GM21528 (cell line): ENCODE measurements around the gene ASXL3.
A peak's percentile ranks its signal among the peaks of the same experiment; 100 is the strongest.

Experiments used
- ATAC-seq: cut with Tn5 transposase; IDR thresholded peaks from one replicate; pipeline ENCODE4 v1.9.1; 2021; ENCODE audit warnings: mild to moderate bottlenecking, moderate library complexity; ENCODE audit not compliant: unreplicated experiment, low FRiP score

Gene ASXL3

GRCh38 chr18:33711514-33711913 lies 133.5 kb downstream of the ASXL3 start:
- ATAC-seq, result no peak

- ATAC-seq, result no peak
These were observed 134.7 kb downstream of the ASXL3 start for GRCh38 chr18:33712719-33713118.

- ATAC-seq, result no peak
These were observed 138.2 kb downstream of the ASXL3 start for GRCh38 chr18:33716061-33716683.

GRCh38 chr18:33717339-33717738 lies 139.3 kb downstream of the ASXL3 start:
- ATAC-seq, result no peak

GRCh38 chr18:33720133-33720532 lies 142.1 kb downstream of the ASXL3 start:
- ATAC-seq, result no peak

- ATAC-seq, result peak; percentile 58
These were observed 151.5 kb downstream of the ASXL3 start for GRCh38 chr18:33729556-33729955.

GRCh38 chr18:33733376-33733775 lies 155.4 kb downstream of the ASXL3 start:
- no peak for ATAC-seq

- no peak for ATAC-seq
These were observed 157.4 kb downstream of the ASXL3 start for GRCh38 chr18:33735428-33735827.

GRCh38 chr18:33741760-33742159 lies 163.7 kb downstream of the ASXL3 start:
- ATAC-seq, result no peak

GRCh38 chr18:33744032-33744697 lies 166.1 kb downstream of the ASXL3 start:
- ATAC-seq, result no peak

GRCh38 chr18:33745151-33745795 lies 167.3 kb downstream of the ASXL3 start:
- ATAC-seq, result no peak

- ATAC-seq, result no peak
These were observed 168.0 kb downstream of the ASXL3 start for GRCh38 chr18:33745871-33746545.

GRCh38 chr18:33749834-33750233 lies 171.8 kb downstream of the ASXL3 start:
- no peak for ATAC-seq

- ATAC-seq, result no peak
These were observed 172.3 kb downstream of the ASXL3 start for GRCh38 chr18:33750366-33750765.

- no peak for ATAC-seq
These were observed 173.7 kb downstream of the ASXL3 start for GRCh38 chr18:33751613-33752221.

- no peak for ATAC-seq
These were observed 177.4 kb downstream of the ASXL3 start for GRCh38 chr18:33755391-33755790.

- no peak for ATAC-seq
These were observed 178.0 kb downstream of the ASXL3 start for GRCh38 chr18:33755931-33756560.

GRCh38 chr18:33757037-33757436 lies 179.0 kb downstream of the ASXL3 start:
- no peak for ATAC-seq

- no peak for ATAC-seq
These were observed 183.3 kb downstream of the ASXL3 start for GRCh38 chr18:33761363-33761762.

- no peak for ATAC-seq
These were observed 203.4 kb downstream of the ASXL3 start for GRCh38 chr18:33781429-33781828.
